A673 (cell line): ENCODE data around the gene FMR1. TPM values are rescaled to one million over a fixed set of nuclear protein-coding genes. Genes with fewer than 3 reads are reported as not detected.

Experiments used
- BruUV-seq: library from RNA; stranded (reverse); fragments of 400-500 nt; replicated peaks from 2 replicates; lab custom pipeline; 2021; lab: Mats Ljungman, UMichigan
- CTCF ChIA-PET: fragments of 300-600 bp; sonication (Branson Sonifier 250); formaldehyde crosslinking; loops from one replicate; lab custom pipeline; 2022; ENCODE audit warnings: antibody characterized with exemption; lab: Charles Lee
- POLR2A ChIA-PET: fragments of 300-600 bp; sonication (Branson Sonifier 250); formaldehyde crosslinking; loops from one replicate; lab custom pipeline; 2022; ENCODE audit warnings: antibody characterized with exemption; ENCODE audit not compliant: low non-redundant PET; lab: Charles Lee
- DNase-seq: peaks from one replicate; pipeline ENCODE4 v3.0.0-alpha.2; 2015; ENCODE audit warnings: low spot score
- H3K27ac ChIP-seq: fragments of 200-600 bp; sonication (generic); 2 replicates; pipeline ENCODE4 v1.5.1; 2016; ENCODE audit warnings: mixed run types, low read depth, mild to moderate bottlenecking, mixed read lengths, antibody characterized with exemption, low read length; ENCODE audit not compliant: poor library complexity, severe bottlenecking
- H3K27me3 ChIP-seq: fragments of 200-600 bp; sonication (generic); replicated peaks from 2 replicates; pipeline ENCODE4 v1.6.1; 2017; ENCODE audit warnings: mixed run types, low read depth, mild to moderate bottlenecking, mixed read lengths, antibody characterized with exemption, low read length; ENCODE audit not compliant: insufficient read depth, poor library complexity
- H3K36me3 ChIP-seq: fragments of 200-600 bp; sonication (generic); 2 replicates; pipeline ENCODE4 v1.6.1; 2016; ENCODE audit warnings: mixed run types, mild to moderate bottlenecking, mixed read lengths, antibody characterized with exemption, low read length; ENCODE audit not compliant: insufficient read depth, poor library complexity, severe bottlenecking
- H3K4me1 ChIP-seq: fragments of 200-600 bp; sonication (generic); 2 replicates; pipeline ENCODE4 v1.6.1; 2017; ENCODE audit warnings: mixed run types, mild to moderate bottlenecking, mixed read lengths, antibody characterized with exemption, low read length; ENCODE audit not compliant: insufficient read depth, poor library complexity, severe bottlenecking
- H3K4me3 ChIP-seq: fragments of 200-600 bp; sonication (generic); 2 replicates; pipeline ENCODE4 v1.5.1; 2016; ENCODE audit warnings: low read depth, mixed run types, mild to moderate bottlenecking, mixed read lengths, low read length; ENCODE audit not compliant: poor library complexity, severe bottlenecking
- H3K9me3 ChIP-seq: fragments of 200-600 bp; sonication (generic); 2 replicates; pipeline ENCODE4 v1.6.1; 2016; ENCODE audit warnings: mixed run types, low read depth, mild to moderate bottlenecking, mixed read lengths, antibody characterized with exemption, low read length; ENCODE audit not compliant: poor library complexity, severe bottlenecking
- EZH2 ChIP-seq: fragments of 200-600 bp; sonication (generic); IDR thresholded peaks from 2 replicates; pipeline ENCODE4 v1.6.1; 2017; ENCODE audit warnings: borderline replicate concordance, low read depth, mild to moderate bottlenecking, mixed read lengths, antibody characterized with exemption, low read length; ENCODE audit not compliant: poor library complexity, severe bottlenecking
- intact Hi-C: fragments of 100-400 bp; cut with micrococcal nuclease; formaldehyde crosslinking; loops from one replicate; pipeline ENCODE4 v1.10.0; 2022; ENCODE audit not compliant: unreplicated experiment
- total RNA-seq: library from RNA; stranded (reverse); gene quantifications from 2 replicates; pipeline ENCODE4 v1.2.3, GENCODE V29; 2021
- TF ChIP-seq, protein P1 (sequence below): fragments of 300-800, 200-600 bp; sonication (generic); conservative IDR thresholded peaks from 2 replicates; pipeline ENCODE4 v1.5.1; 2017; ENCODE audit warnings: low read depth, mild to moderate bottlenecking, antibody characterized with exemption, low read length, moderate library complexity, mixed read lengths

FMR1 gene
- total RNA-seq, 1 experiment from 2014 or later = 77.4 TPM

GRCh38 chrX:147897117-147897516 is 14.6 kb upstream of the FMR1 start:
- intact Hi-C loops = no loop called here
- H3K27me3 ChIP-seq = no peaks in the 10 kb centered on the region
- no TSS peak for BruUV-seq
- TF ChIP-seq EZH2 = no peak
- TF ChIP-seq, protein P1, sequence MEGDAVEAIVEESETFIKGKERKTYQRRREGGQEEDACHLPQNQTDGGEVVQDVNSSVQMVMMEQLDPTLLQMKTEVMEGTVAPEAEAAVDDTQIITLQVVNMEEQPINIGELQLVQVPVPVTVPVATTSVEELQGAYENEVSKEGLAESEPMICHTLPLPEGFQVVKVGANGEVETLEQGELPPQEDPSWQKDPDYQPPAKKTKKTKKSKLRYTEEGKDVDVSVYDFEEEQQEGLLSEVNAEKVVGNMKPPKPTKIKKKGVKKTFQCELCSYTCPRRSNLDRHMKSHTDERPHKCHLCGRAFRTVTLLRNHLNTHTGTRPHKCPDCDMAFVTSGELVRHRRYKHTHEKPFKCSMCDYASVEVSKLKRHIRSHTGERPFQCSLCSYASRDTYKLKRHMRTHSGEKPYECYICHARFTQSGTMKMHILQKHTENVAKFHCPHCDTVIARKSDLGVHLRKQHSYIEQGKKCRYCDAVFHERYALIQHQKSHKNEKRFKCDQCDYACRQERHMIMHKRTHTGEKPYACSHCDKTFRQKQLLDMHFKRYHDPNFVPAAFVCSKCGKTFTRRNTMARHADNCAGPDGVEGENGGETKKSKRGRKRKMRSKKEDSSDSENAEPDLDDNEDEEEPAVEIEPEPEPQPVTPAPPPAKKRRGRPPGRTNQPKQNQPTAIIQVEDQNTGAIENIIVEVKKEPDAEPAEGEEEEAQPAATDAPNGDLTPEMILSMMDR = no peak
- H3K36me3 ChIP-seq = no peaks in the 10 kb centered on the region
- no peak for DNase-seq
- no peak overlapping the region for H3K27ac ChIP-seq
- ChIA-PET CTCF (no interaction called here), POLR2A (no interaction called here)
- no peaks in the 10 kb centered on the region for H3K4me1 ChIP-seq
- no peak overlapping the region for H3K4me3 ChIP-seq
- H3K9me3 ChIP-seq = no peaks in the 10 kb centered on the region

DNA sequence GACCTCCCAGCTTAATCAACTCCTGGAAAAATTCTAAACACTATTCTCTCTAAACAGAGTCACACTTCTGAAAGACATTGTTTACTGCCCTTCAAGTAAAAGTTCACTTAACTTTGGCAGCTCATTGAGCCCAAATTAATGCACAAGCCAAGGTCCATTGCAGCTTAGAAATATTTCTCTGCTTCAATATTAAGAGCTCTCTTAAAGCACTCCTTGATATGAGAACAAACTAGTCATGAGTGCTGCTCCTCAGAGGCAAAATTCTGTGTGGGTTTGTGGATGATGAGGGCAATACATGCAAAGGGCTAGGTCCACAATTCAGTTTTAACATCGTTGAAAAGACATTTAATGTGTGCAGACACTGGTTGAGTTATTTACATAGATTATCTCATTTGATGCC is 12.8 kb upstream of the FMR1 start:
- H3K4me1 ChIP-seq = no peaks in the 10 kb centered on the region
- H3K27ac ChIP-seq = no peak overlapping the region
- intact Hi-C loops = no loop called here
- no peaks in the 10 kb centered on the region for H3K9me3 ChIP-seq
- no peak for TF ChIP-seq EZH2
- TF ChIP-seq, protein P1 = no peak
- CTCF ChIA-PET = no interaction called here
- POLR2A ChIA-PET = no interaction called here
- no peaks in the 10 kb centered on the region for H3K27me3 ChIP-seq
- no peak for DNase-seq
- BruUV-seq = no TSS peak
- no peaks in the 10 kb centered on the region for H3K36me3 ChIP-seq
- no peak overlapping the region for H3K4me3 ChIP-seq

GRCh38 chrX:147899379-147900114 is 12.2 kb upstream of the FMR1 start:
- BruUV-seq = no TSS peak
- no peaks in the 10 kb centered on the region for H3K36me3 ChIP-seq
- H3K27ac ChIP-seq = no peak overlapping the region
- no peaks in the 10 kb centered on the region for H3K4me1 ChIP-seq
- CTCF ChIA-PET = no interaction called here
- intact Hi-C loops = no loop called here
- no peaks in the 10 kb centered on the region for H3K9me3 ChIP-seq
- DNase-seq = peak; percentile 49
- POLR2A ChIA-PET = no interaction called here
- TF ChIP-seq, protein P1 = no peak
- TF ChIP-seq EZH2 = no peak
- H3K4me3 ChIP-seq = no peak overlapping the region
- no peaks in the 10 kb centered on the region for H3K27me3 ChIP-seq
